GM18951 (cell line): ENCODE data around the gene CENPC.

Experiments
- POLR2A ChIP-seq: IDR thresholded peaks from 4 replicates; pipeline ENCODE4 v1.6.1; 2011; ENCODE audit warnings: mild to moderate bottlenecking; ENCODE audit not compliant: insufficient read length, insufficient read depth; ENCODE audit errors: extremely low read depth
- in situ Hi-C: fragments of 300-500 bp; cut with MboI; formaldehyde crosslinking; loops from one replicate; pipeline ENCODE4 v1.12.0; 2022; ENCODE audit warnings: low sequenced_read_pairs, mixed read lengths, inconsistent platforms; ENCODE audit not compliant: unreplicated experiment

The CENPC gene

GRCh38 chr4:67545199-67546003 lies at the start of gene CENPC:
TSS of gene CENPC (minus strand) at chr4:67545503. CDS start at chr4:67545355, 148 bp downstream.
- in situ Hi-C loops, result loop anchor here (25.0 kb wide), 1 partner anchor 617 kb away; no protein-coding TSS in a partner anchor

GRCh38 chr4:67593741-67594175 lies 48.5 kb upstream of the CENPC start:
- TF ChIP-seq POLR2A, result no peak
- in situ Hi-C loops, result no loop called here

More at GRCh38 chr4:67545199-67546003, at the start of gene CENPC:
- TF ChIP-seq POLR2A, result peak; percentile 92

GRCh38 chr4:67587156-67587555 lies 41.9 kb upstream of the CENPC start:
- in situ Hi-C loops, result no loop called here
- TF ChIP-seq POLR2A, result no peak

GRCh38 chr4:67584496-67584895 lies 39.2 kb upstream of the CENPC start:
- no peak for TF ChIP-seq POLR2A
- in situ Hi-C loops, result no loop called here

- no peak for TF ChIP-seq POLR2A
- in situ Hi-C loops, result no loop called here
Measured at GRCh38 chr4:67581913-67582312, 36.6 kb upstream of the CENPC start.

- no peak for TF ChIP-seq POLR2A
- in situ Hi-C loops, result no loop called here
Measured at GRCh38 chr4:67581208-67581857, 36.0 kb upstream of the CENPC start.

- in situ Hi-C loops, result no loop called here
- no peak for TF ChIP-seq POLR2A
Measured at GRCh38 chr4:67580577-67580976, 35.3 kb upstream of the CENPC start.

- TF ChIP-seq POLR2A, result no peak
- in situ Hi-C loops, result no loop called here
Measured at GRCh38 chr4:67576538-67576937, 31.2 kb upstream of the CENPC start.

GRCh38 chr4:67576059-67576466 lies 30.8 kb upstream of the CENPC start:
- TF ChIP-seq POLR2A, result no peak
- in situ Hi-C loops, result no loop called here

- in situ Hi-C loops, result no loop called here
- TF ChIP-seq POLR2A, result no peak
Measured at GRCh38 chr4:67575232-67576058, 30.1 kb upstream of the CENPC start.

GRCh38 chr4:67573193-67573592 lies 27.9 kb upstream of the CENPC start:
- in situ Hi-C loops, result loop anchor here (25.0 kb wide), 1 partner anchor 339 kb away; no protein-coding TSS in a partner anchor
- no peak for TF ChIP-seq POLR2A

- in situ Hi-C loops, result loop anchor here (25.0 kb wide), 1 partner anchor 340 kb away; no protein-coding TSS in a partner anchor
Measured at GRCh38 chr4:67571975-67572374, 26.7 kb upstream of the CENPC start.

GRCh38 chr4:67570537-67570936 lies 25.2 kb upstream of the CENPC start:
- in situ Hi-C loops, result loop anchor here (25.0 kb wide), 1 partner anchor 342 kb away; no protein-coding TSS in a partner anchor
- TF ChIP-seq POLR2A, result no peak

More at GRCh38 chr4:67571975-67572374, 26.7 kb upstream of the CENPC start:
- no peak for TF ChIP-seq POLR2A
